Right ventricle myocardium superior (tissue), 1 donor: Measurements from ENCODE around the gene ZNF346. TPM values are rescaled to one million over a fixed set of nuclear protein-coding genes. Genes with fewer than 3 reads are reported as not detected.
"Not testable (repeated sequence)": the region's sequence is repeated elsewhere in the genome, so short reads cannot be mapped to it uniquely, and the experiment has no call there.

Source experiments
- ATAC-seq: fragments of 200-7000 bp; cut with Tn5 transposase; one replicate; pipeline ENCODE4 v1.9.1; 2020; ENCODE audit warnings: mild to moderate bottlenecking; ENCODE audit not compliant: poor library complexity
- DNase-seq: peaks from one replicate; pipeline ENCODE4 v3.0.0-alpha.2; 2020
- intact Hi-C: fragments of 100-400 bp; cut with DNase I; formaldehyde crosslinking; loops from one replicate; pipeline ENCODE4 v1.11.2; 2022
- total RNA-seq: library from RNA; stranded (reverse); fragmentation: NEBNext Ultra II Directional; extraction: Animal tissue kit (Norgen Biotek cat#: 25700); gene quantifications from one replicate; pipeline ENCODE4 v1.2.1, GENCODE V29; 2021
- donor health status: DM: no; HTN: yes; CAD: no; lungs with severe emphysema.

Gene ZNF346
- total RNA-seq, 1 donor from 2014 or later, result 5.7 TPM

DNA sequence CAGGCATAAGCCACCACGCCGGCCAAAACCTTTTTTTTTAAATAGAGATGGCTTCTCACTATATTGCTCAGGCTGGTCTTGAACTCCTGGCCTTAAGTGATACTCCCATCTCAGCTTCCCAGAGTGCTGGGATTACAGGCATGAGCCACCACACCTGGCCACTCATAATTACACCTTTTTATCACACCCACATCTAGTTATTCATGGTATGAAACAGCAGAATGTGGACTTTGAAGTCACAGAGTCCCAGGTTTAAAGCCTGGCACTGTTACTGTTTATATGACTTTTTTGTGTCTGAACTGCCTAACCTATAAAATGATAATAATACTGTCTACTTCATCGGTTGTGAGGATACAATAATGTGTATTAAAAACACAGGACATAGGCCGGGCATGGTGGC is 23.1 kb downstream of the ZNF346 start:
- no peak for ATAC-seq
- intact Hi-C loops, result no loop called here
- no peak for DNase-seq

DNA sequence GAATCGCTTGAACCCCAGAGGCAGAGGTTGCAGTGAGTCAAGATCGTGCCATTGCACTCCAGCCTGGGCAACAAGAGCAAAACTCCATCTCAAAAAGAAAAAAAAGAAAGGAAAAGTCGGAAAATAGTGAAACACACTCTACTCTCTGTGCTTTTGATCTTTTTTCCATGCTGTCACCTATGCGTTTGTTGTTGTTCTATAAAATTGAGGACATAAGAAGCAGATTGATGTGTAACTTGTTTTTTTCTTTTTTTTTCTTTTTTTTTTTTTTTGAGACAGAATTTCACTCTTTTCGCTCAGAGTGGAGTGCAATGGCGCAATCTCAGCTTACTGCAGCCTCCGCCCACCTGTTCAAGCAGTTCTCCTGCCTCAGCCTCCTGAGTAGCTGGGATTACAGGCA is 26.0 kb downstream of the ZNF346 start:
- DNase-seq, ATAC-seq, intact Hi-C loops: not testable (repeated sequence)

DNA sequence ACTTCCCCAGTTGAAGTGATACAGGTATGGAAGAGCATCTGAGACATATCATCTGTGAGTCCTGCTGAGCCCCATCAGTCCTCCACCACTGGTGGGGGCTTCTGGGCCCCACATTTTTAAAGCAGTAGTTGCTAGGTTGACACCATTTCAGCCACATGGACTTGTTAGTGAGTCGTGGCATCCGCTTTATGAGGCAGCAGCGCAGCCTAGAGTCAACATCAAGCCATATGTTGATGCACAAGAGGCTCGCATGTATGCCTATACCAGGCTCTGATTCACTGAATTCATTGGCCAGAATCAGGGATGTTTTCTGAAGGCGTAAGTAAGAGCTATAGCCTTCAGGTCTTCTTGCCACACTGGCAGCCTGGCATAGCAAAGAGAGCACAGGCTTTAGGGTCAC is 26.8 kb downstream of the ZNF346 start:
- no peak for ATAC-seq
- no peak for DNase-seq
- intact Hi-C loops, result no loop called here

DNA sequence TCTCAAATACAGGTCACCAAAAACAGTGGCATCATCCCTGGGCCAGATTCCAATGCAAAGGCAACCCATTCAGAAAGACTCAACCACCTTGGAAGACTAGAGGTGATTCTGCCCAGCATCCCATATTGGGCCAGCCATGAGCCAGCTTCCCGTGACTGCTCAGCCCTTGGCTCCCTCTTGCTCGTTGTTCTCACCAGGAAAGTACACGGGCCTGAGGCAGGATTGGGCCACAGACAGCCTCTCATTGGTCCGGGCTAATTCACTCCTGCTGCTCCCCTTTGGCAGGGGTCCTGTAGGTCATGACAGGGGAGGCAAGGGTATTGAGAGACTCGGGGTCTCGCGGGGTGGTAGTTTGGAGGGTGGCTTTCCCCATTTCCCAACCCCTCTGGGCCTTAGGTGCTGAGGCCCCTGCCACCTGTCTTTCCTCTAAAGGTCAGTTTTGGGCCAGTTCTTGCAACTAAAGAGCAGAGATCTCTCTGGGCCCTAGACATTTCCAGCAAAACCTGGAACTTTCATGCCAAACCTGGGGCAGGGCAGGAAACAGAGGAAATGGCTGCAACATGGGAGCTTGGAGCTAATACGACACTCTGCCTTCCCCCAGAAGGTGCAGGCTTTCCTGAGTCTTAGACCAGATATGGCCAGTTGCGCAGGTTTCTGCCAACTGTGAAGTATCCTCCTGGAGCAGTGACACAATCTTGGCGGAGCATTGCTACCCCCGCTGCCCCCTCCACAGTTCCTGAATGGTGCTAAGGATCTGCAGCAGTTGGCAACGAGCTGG is 42.2 kb downstream of the ZNF346 start:
- no peak for DNase-seq
- intact Hi-C loops, result no loop called here

DNA sequence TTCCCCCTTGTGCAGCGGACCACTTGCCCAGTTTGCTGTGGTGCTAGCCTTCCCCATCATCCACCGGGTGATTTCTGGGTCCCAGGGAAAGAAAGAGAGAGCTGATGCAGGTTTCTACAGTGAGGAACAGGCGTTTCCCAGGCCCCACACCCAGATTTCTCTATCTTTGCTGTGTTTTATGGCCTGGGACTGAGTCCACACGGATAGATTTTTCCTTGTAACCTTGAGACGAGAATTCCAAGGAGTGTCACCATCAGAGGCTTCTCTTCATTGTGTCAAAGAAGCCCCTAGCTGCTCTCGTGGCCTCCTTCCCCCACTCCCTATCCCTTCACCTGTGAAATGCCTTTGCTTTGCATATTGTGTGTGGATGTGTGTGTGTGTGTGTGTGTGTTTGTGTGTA is 43.0 kb downstream of the ZNF346 start:
- DNase-seq (no peak), ATAC-seq (no peak)
- intact Hi-C loops, result no loop called here

More for the DNA sequence above, 42.2 kb downstream of the ZNF346 start:
- ATAC-seq, result no peak

DNA sequence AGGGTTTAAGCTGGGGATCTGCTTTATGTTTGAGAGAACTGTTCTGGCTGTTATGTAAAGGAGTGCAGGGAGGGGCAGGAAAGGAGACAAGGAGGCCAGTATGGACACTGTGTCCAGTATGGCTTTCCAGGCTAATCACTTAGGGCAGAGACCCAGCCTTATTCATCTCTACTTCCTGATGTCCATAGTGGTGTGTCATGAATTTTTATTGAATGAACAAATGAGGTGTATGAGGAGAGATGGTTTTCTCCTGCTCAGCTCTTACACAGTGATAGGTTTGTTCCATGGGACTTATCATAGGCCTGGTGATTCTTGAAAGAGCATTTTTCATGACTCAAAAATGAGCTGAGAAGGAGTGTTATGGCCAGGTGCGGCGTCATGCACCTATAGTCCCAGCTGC is 43.7 kb downstream of the ZNF346 start:
- intact Hi-C loops, result no loop called here
- no peak for ATAC-seq
- DNase-seq, result no peak

DNA sequence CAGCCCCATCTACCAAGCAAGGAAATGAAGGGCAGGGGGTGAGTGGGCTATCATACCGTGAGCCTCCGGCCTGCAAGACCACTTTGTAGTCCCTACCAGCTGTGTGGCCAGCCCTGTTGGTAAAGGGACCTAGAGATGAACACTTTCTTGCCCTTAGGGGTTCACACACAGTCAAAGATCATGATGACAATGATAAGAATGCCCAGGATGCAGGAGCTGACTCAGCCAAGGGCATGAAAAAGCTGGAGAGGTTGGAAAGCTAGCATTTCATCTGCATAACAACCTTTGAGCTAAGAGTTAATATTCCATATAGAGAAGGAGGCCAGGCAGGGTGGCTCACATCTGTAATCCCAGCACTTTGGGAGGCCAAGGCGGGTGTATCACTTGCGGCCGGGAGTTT is 45.0 kb downstream of the ZNF346 start:
- intact Hi-C loops, result no loop called here
- no peak for DNase-seq
- ATAC-seq, result no peak

DNA sequence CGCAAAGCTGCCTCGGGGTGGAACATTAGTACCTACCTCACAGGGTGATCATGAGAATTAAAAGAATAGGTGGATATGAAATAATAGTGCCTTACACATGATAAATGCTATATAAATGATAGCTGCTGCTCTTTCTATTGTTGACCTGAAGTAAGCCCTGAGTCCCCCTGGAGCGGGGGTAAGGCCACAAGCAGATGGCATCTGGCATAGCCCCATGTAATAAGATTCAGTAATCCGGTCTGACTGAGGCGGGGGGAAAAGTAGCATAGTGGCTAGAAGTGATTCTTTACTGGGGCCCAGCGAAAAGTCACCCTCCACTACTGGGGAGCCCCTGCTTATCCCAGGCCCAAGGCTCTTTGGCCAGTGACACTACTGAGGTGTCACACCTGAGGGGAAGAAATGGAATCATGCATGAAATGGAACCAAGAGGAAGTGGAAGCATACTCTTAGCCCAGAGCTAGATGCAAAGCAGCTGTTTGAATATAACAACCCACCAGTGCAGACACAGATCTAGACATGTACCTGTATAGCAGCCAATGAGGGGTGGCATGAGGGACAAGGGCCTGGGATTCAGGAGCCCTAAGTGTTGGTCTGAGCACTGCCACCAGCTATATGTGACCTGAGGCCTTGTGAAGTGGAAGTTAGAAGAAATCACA is 48.2 kb downstream of the ZNF346 start:
- ATAC-seq, result no peak
- no peak for DNase-seq
- intact Hi-C loops, result no loop called here

DNA sequence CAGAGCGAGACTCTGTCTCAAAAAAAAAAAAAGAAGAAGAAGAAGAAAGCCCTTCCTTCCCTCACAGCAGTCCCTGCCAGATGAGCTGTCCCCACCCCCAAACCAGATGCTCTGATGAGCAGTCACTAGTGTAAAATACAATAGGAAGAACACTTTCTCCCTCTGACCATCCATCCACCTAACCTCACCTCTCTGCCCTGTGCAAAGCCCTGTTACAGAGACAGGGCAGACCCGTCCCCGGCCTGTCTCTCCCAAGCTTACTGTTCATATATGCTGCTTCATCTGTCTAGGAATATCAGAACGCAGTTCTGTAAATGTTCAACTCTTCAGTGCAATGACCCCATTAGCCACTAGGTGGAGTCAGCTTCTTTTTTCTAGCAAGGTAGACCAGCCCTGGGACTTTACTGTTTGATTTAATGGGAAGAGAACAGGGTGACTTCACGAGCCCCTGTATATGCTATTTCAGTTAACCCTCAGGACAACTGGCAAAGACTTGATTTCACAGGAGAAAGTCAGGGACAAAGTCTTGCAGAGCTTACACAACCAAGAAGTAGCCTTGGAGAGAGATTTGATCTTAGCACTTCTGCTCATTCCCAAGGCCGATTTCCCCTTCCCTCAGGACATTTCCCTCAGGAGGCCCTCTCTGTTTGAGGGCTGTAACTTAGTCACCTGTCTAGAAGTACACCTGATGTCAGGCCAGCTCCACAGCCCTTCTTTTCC is 49.3 kb downstream of the ZNF346 start:
- peak; percentile 88 for ATAC-seq
- DNase-seq, result no peak
- intact Hi-C loops, result loop anchor here (2.0 kb wide), 1 partner anchor 39 kb away; no protein-coding TSS in a partner anchor

DNA sequence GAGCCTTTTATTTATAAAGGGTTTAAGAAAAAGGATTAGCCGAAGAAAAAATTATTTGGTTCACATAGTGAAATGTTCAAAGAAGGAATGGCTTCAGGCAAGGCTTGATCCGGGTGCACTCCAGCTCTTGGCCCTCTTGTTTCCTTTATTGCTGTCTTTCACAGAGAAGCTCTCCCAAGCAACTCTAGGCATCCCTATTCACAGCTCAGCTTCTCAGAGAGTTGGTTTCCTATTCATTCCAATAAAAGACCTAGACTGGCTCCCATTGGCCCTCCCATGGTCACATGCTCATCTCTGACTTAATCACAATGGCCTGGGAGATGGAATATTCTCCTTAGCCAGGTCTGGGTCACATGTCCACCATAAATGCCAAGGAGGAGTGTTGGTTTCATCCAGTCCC is 54.8 kb downstream of the ZNF346 start:
- intact Hi-C loops, result no loop called here
- ATAC-seq, result no peak
- no peak for DNase-seq

DNA sequence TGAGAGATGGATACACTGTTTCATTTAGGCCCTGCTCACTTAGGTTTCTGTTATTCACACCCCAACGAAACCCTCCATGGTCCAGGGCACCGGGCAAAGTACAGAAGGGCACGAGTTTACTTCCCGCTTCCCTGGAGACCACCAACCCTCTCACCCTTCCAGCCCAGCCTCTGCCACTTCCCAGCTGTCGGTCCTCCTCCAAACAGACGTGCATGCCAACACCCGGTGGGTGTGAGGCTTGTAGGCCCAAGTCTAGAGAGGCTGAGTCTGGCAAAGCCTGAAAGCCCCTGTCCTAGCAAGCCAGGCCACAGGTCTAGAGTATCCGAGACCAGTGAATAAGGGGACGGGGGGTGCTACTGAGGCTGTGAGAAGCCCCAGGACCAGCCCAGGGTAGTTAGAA is 57.1 kb downstream of the ZNF346 start:
- ATAC-seq (no peak), DNase-seq (no peak)
- intact Hi-C loops, result no loop called here

DNA sequence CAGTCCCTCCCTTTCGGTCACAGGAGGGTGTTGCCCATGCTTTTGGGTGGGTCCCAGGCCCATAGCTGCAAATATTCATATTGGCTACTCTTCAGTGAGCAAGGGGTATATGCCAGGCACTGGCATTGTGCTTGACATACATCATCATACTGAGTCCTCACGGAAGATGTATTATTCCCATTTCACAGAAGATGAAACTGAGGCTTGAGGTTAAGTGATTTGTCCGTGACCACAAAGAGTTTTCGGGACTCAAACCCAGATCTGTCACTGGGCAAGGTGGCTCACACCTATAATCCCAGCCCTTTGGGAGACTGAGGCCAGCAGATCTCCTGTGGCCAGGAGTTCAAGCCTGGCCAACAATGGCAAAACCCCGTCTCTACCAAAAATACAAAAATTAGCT is 57.8 kb downstream of the ZNF346 start:
- ATAC-seq (no peak), DNase-seq (no peak)
- intact Hi-C loops, result no loop called here

DNA sequence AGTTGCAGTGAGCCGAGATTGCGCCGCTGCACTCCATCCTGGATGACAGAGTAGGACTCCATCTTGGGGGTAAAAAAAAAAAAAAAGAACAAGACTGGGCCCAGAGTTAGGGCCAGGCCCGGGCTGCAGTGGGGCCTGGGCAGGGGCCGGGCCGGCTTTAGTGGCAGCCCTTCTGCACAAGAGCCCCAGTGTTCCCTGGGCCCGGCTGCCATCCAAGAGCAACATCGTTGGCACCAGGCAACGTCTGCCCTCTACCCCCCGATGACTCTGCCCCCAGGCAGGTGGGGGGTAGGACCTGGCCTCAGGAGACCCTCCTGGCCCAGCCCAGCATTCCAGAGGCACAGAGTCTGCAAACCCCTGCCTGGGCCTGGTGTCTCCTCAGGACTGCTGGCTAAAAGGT is 59.4 kb downstream of the ZNF346 start:
- no peak for ATAC-seq
- intact Hi-C loops, result no loop called here
- no peak for DNase-seq

DNA sequence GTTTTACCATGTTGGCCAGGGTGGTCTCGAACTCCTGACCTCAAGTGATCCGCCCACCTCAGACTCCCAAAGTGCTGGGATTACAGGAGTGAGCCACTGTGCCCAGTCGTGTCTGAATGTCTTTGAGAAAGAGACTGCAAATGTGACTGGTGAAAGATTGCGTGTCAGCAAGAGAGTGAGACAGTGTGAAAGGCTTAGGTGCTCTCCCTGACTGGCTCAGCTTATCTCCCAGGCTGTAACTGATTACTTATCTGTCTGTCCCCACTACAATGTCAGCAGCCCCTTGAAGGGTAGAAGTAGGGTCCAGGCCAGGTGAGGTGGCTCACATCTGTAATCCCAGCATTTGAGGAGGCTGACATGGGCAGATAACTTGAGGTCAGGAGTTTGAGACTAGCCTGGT is 60.9 kb downstream of the ZNF346 start:
- intact Hi-C loops, result no loop called here
- no peak for DNase-seq
- ATAC-seq, result no peak

DNA sequence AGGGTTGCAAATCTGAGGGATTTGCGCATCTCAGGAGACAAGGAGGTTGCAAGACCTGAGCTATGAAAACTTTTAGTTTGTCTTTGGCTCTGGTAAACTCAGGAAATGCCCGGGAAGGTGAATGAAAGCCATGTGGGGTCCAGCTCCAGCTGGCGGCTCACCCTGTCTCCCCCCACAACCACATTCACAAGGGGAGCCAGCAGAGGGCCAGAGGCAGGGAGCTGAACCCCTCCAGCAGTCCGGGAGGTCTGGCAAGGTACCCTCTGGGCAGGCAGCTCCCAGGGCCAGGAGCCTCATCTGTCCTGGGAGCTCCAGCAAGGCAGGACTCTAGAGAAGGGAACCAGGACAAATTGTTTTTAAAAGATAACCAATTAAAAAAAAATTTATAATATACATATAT is 61.7 kb downstream of the ZNF346 start:
- no peak for ATAC-seq
- no peak for DNase-seq
- intact Hi-C loops, result no loop called here

DNA sequence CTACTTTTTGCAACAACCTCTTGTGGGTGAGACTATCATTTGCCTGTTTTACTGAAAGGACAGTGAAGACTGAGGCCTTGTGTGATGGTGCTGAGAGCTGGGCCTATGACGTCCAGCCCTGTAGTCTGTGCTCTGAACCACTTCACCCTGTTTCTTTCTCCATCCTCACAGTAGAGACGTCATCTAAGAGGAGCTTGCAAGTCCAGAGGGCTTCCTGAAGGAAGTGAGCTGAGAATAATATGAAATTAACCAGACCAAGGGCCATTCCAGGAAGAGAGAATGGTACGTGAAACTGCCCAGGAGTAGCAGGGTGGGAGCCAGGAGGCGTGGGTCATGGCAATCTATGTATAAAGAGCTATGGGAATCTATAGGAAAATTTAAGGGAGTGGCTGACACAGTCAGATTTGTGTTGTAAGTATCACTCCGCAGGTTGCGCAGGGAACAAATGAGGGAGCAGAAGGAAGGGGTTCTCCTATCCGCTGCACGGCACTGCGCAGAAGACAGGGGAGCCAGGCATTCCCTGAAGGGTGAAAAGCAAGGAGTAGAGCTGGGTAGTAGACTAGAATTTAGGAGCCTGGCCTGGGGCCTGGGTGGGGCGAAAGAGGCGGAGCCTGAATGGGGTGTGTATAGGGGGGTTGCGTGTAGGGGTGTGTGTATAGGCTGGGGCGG is 63.6 kb downstream of the ZNF346 start:
- ATAC-seq, result no peak
- intact Hi-C loops, result no loop called here
- no peak for DNase-seq

DNA sequence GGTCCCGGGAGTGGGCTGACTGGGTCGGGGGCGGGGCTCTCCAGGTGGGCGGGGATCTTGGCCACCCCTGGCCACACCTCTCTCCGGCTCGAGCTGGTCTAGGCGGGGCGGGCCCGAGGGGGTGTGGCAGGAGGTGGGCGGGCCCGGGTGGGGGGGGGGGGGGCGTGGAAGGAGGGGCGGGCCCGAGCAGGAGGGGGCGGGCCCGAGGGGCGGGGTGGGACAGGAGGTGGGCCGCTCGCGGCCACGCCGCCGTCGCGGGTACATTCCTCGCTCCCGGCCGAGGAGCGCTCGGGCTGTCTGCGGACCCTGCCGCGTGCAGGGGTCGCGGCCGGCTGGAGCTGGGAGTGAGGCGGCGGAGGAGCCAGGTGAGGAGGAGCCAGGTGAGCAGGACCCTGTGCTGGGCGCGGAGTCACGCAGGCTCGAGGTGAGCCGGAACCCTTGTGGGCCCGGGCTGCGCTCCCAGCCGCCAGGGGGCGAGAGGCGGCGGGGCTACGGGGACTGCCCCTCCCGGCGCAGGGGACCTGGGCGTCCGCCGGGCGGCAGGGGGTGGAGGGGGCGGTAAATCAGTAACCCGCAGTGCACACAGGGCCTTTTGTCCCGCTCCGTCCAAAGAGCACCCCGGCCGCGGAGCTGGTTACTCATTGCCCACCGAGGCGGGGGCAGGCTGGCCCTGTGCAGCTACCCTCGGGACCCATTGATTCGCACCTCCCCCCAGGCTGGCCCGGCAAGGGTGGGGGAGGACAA is 64.3 kb downstream of the ZNF346 start, which contains the start of gene FGFR4:
FGFR4 (plus strand) TSS at position 262 of the 744 bp plus-strand sequence. CDS start 2,688 bp downstream, outside the sequence.
- intact Hi-C loops, result no loop called here
- ATAC-seq (peak; percentile 61), DNase-seq (peak; percentile 61)

DNA sequence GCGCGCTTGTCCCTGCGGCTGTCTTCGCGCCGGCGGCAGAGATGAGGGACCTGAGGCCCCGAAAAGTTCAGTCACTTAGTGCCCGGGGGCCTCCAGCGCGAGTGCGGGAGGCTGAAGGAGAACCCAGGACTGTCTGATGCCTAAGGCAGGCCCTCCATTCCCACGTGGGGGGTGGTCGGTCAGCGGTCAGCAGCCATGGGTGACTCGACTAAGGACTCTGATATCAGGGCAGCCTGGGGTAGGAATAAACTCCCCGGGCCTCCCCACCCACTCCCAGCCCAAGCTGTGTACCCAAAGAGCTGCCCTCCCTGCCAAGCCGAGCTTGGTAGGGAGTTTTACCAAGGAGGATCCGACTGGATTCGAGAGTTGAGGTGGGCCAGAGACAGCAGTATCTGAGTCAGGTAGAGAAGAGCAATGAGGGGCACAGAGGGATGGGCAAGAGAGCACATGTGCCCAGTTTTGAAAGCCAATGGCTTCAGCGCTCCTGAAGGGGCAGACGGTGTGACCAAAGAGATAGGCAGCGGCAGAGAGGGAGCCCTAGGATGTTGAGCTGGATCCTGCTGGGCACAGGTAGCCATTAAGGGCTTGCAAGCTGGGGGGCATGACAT is 65.0 kb downstream of the ZNF346 start:
- DNase-seq (no peak), ATAC-seq (no peak)
- intact Hi-C loops, result no loop called here
